ENCODE measurements around the gene RIT1.

Gene RIT1
- long read RNA-seq, transcript RIT1-202 (6 exons, 3,445 nt): major isoform, 40 of 40 reads
- long read RNA-seq, partial matches to known transcripts: 0 of 40 reads
- long read RNA-seq, other reads (novel, unspliced or antisense): 0 of 40 reads

- peak; percentile 82 to 84 for DNase-seq (ENCODE audit: low read depth in 1 of 2, low spot score in 1 of 2)
- H3K27ac ChIP-seq (replicated peaks): peak within 1 kb of the TSS; percentile 65
These were observed at the start of gene RIT1 for GRCh38 chr1:155911156-155912055. TSS of gene RIT1 (minus strand) at chr1:155911349. CDS start at chr1:155910761, 588 bp downstream.

GRCh38 chr1:155960081-155960745 lies 49.1 kb upstream of the RIT1 start:
- H3K4me3 ChIP-seq (replicated peaks; ENCODE audit: insufficient read depth, low read length): no peak overlapping the region
- peak overlapping the region; percentile 47; the same call in 1 of the 2 replicates for H3K27ac ChIP-seq (replicated peaks)
- TF ChIP-seq REST (IDR thresholded peaks at IDR 0.05; ENCODE audit: insufficient replicate concordance, low read depth): no peak
- TF ChIP-seq GABPA (IDR thresholded peaks at IDR 0.05; ENCODE audit: low read depth): no peak
- no peak for TF ChIP-seq SPI1 (IDR thresholded peaks at IDR 0.05; ENCODE audit: borderline replicate concordance, low read depth)
- TF ChIP-seq CTCF (IDR thresholded peaks at IDR 0.05; ENCODE audit: insufficient read depth, low read length): no peak
- TF ChIP-seq POLR2AphosphoS5 (IDR thresholded peaks at IDR 0.05; ENCODE audit: low read depth): no peak
- DNase-seq (ENCODE audit: low read depth in 1 of 2, low spot score in 1 of 2): no peak
- H3K27me3 ChIP-seq (ENCODE audit: insufficient read depth, poor library complexity, severe bottlenecking): no peaks in the 10 kb centered on the region

More at GRCh38 chr1:155911156-155912055, at the start of gene RIT1:
- TF ChIP-seq SPI1 (IDR thresholded peaks at IDR 0.05; ENCODE audit: borderline replicate concordance, low read depth) (no peak), POLR2AphosphoS5 (IDR thresholded peaks at IDR 0.05; ENCODE audit: low read depth) (peak; percentile 90)
- H3K4me3 ChIP-seq (replicated peaks; ENCODE audit: insufficient read depth, low read length): peak within 1 kb of the TSS; percentile 58
- H3K27me3 ChIP-seq (ENCODE audit: insufficient read depth, poor library complexity, severe bottlenecking): no peaks in the 10 kb centered on the region

- TF ChIP-seq GABPA (IDR thresholded peaks at IDR 0.05; ENCODE audit: low read depth) (no peak), SPI1 (IDR thresholded peaks at IDR 0.05; ENCODE audit: borderline replicate concordance, low read depth) (no peak), REST (IDR thresholded peaks at IDR 0.05; ENCODE audit: insufficient replicate concordance, low read depth) (no peak), CTCF (IDR thresholded peaks at IDR 0.05; ENCODE audit: insufficient read depth, low read length) (no peak), POLR2AphosphoS5 (IDR thresholded peaks at IDR 0.05; ENCODE audit: low read depth) (no peak; the same call in 1 of the 2 replicates)
- no peak overlapping the region for H3K4me3 ChIP-seq (replicated peaks; ENCODE audit: insufficient read depth, low read length)
- no peaks in the 10 kb centered on the region for H3K27me3 ChIP-seq (ENCODE audit: insufficient read depth, poor library complexity, severe bottlenecking)
- H3K27ac ChIP-seq (replicated peaks): no peak overlapping the region
- no peak for DNase-seq (ENCODE audit: low read depth in 1 of 2, low spot score in 1 of 2)
These were observed 46.3 kb upstream of the RIT1 start for GRCh38 chr1:155957411-155957915.

- no peak overlapping the region for H3K27ac ChIP-seq (replicated peaks)
These were observed 43.5 kb upstream of the RIT1 start for GRCh38 chr1:155954645-155955044.

More at GRCh38 chr1:155954645-155955044, 43.5 kb upstream of the RIT1 start:
- DNase-seq (ENCODE audit: low read depth in 1 of 2, low spot score in 1 of 2): no peak
- H3K4me3 ChIP-seq (replicated peaks; ENCODE audit: insufficient read depth, low read length): no peak overlapping the region
- TF ChIP-seq REST (IDR thresholded peaks at IDR 0.05; ENCODE audit: insufficient replicate concordance, low read depth) (no peak), CTCF (IDR thresholded peaks at IDR 0.05; ENCODE audit: insufficient read depth, low read length) (no peak), SPI1 (IDR thresholded peaks at IDR 0.05; ENCODE audit: borderline replicate concordance, low read depth) (no peak)
- no peaks in the 10 kb centered on the region for H3K27me3 ChIP-seq (ENCODE audit: insufficient read depth, poor library complexity, severe bottlenecking)
